Stimulated activated CD8-positive, alpha-beta memory T cell treated with anti-CD3 and anti-CD28 coated beads, Interleukin-2, amount 100 ng/mL, for 48 hours (primary cell): ENCODE data around the gene TTLL4.
A peak's percentile ranks its signal among the peaks of the same experiment; 100 is the strongest.

ENCODE experiments used
- DNase-seq, 2 donors: peaks; one replicate each; pipeline ENCODE4 v3.0.0-alpha.2; 2020; ENCODE audit warnings: low read depth in 2 of 2

TTLL4 gene

DNA sequence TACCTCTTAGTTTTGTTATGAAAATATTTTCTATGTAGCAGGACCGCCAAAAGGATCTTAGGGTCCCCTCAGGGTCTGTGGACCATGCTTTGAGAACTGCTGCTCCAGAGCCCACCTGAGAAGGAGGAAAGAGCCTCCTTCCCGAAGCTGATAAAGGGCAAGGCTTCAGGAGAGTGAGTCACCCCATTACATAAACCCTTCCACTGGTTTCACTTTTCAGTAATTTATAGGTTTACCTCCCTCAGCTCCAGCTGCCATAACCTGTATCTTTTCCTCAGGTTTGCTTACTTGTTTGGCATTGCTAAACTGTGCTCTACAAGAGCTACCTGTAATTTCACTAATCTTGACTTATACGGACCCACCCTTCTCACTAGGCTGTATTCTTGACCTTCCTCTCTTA is 6.6 kb downstream of the TTLL4 start:
- no peak for DNase-seq

GRCh38 chr2:218718058-218718457 is 7.4 kb downstream of the TTLL4 start:
- DNase-seq = no peak

GRCh38 chr2:218719457-218719856 is 8.8 kb downstream of the TTLL4 start:
- no peak for DNase-seq

GRCh38 chr2:218720048-218721041 is 9.7 kb downstream of the TTLL4 start:
- DNase-seq = no peak

DNA sequence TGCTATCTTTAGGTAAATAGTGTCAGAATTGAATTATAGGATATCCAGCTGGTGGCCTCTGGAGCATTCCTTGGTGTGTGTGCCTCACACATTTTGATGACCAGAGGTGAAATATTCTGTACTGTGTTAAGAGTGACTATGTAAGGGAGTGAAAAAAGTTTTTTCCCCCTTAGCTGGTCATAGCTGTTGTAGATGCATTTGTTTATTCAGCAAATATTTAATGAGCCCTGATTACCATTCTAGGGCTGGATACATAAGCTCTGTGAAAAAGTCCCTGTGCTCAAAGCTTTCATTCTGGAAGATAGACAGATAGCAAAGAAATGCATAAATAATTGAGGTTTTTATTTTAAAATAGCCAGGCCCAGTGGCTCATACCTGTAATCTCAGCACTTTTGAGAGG is 10.9 kb downstream of the TTLL4 start:
- DNase-seq = no peak

GRCh38 chr2:218721934-218722333 is 11.3 kb downstream of the TTLL4 start:
- no peak for DNase-seq

- DNase-seq = no peak
These were observed 11.8 kb downstream of the TTLL4 start for GRCh38 chr2:218722419-218722818.

DNA sequence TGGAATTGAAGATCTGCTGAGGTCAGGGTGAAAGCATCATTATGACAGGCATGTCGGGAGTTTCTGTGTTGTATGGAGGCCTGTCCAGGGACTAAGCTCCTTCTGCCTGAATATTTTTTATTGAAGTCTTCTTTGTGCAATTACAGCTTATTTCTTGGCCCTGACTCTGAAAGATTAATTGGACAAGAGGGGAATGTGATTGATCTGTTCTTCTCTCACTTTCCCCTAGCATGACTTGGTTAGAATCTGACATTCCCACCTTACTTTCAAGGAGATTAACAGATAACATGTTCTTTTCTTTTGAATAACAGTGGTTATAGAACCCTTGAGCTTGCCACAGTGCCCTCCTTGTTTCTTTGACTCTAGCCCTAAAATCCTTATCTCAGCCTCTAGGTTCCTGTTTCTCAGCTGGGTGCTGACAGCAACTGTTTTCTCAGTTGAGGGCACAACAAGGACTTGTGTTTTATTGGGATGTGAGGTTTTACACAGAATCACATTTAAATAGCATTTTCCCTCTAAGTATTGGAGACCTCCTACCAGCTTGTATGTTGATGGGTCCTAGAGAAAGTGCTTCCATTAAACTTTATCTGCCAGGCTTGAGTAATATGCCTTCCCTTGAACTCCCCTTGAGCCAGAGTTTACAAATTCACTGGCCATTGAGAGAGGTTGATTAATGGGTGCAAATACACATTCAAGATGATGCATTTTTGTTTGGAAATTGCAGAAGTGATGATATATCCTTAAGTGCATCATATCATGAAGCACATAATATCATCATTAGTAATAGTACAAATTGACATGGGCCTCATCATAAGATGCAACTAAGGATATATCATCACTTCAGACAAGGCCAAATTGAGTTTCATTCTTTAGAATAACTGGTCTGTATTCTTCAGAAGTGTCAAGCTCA is 12.5 kb downstream of the TTLL4 start:
- no peak for DNase-seq

- DNase-seq = no peak
These were observed 15.5 kb downstream of the TTLL4 start for GRCh38 chr2:218726004-218726574.

DNA sequence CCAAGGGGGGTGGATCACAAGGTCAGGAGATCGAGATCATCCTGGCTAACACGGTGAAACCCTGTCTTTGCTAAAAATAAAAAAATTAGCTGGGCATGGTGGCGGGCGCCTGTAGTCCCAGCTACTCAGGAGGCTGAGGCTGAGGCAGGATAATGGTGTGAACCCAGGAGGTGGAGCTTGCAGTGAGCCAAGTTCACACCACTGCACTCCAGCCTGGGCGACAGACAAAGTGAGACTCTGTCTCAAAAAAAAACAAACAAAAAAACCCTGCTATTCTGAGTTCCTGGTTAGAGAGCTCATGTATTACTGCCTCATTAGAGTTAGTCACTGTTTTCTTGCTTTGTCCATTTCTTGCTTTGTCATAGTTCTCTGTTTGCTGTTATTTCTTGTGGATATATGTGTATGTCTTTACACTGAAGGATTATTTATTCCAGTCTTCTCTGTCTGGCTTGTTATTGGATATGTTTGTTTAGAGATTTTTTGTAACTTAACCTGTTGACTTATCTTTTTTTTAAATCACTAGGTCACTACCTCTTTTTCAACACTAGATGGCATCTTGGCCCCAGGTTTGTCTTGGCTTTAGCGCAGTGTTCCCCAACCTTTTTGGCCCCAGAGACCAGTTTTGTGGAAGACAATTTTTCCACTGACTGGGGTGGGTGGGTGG is 17.0 kb downstream of the TTLL4 start:
- no peak for DNase-seq

DNA sequence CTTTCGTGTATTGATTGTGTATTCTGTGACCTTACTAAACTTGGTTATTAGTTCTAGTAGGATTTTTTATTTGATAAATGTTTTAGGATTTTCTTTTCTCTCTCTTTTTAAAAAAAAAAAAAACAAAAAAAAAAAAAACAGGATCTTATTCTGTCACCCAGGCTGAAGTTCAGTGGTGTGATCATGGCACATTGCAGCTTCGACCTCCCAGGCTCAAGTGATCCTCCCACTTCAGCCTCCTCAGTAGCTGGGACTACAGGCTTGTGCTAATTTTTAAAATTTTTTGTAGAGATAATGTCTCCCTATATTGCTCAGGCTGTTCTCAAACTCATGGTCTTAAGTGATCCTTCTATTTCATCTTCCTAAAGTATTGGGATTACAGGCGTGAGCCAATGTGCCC is 19.0 kb downstream of the TTLL4 start:
- DNase-seq = no peak

DNA sequence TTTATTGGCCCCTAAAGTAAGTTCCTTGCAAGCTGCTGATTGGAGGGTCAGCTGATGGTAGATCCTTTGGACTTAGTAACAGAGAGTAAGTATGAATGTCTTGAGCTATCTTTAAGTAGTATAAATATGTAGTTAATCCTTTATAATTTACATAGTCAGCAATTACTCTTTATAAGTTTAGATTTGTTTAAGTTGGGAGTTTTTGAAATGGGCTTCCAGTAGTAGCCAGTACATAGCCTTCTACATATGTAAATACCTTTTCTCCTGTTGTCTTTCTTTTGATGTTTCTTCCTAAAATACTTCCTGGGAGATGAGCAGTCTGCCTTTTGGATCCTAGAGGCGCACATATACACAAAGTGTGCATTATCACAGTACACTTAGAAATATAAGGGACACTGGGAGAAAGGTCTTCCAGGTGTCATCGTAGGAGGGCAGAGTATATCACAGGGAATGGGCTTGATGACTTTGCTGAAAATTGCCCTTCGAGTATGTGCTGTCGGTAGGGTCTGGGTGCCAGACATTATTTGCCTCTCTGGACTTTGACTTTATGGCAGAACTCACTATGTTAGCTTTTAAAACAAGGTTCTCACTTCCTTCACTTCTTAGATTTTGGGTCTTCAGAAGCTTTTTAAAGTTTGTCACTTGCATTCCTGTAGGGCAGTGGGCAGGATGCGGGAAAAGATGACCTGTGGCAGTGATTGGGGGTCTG is 21.6 kb downstream of the TTLL4 start:
- DNase-seq = no peak

DNA sequence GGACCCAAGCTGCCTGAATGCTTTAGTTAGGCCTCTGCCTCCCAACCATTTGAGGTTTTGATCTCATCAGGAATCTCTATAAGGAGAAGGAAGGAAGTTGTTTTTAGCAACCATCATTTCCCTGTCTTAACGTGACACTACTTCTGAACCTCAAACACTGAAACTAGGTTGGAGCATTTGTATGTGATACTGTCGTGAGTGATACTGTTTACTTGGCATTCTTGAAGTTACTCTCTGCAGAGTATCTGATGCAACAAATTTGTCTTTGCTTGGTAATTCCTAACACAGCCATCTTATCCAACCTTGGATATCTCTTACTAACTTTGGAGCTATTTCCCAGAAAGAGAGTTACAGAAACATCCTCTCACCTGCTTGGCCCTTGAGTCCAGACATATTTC is 22.1 kb downstream of the TTLL4 start:
- no peak for DNase-seq

GRCh38 chr2:218733171-218734021 is 22.8 kb downstream of the TTLL4 start:
- peak in 1 of 2 donors; percentile 11 for DNase-seq

DNA sequence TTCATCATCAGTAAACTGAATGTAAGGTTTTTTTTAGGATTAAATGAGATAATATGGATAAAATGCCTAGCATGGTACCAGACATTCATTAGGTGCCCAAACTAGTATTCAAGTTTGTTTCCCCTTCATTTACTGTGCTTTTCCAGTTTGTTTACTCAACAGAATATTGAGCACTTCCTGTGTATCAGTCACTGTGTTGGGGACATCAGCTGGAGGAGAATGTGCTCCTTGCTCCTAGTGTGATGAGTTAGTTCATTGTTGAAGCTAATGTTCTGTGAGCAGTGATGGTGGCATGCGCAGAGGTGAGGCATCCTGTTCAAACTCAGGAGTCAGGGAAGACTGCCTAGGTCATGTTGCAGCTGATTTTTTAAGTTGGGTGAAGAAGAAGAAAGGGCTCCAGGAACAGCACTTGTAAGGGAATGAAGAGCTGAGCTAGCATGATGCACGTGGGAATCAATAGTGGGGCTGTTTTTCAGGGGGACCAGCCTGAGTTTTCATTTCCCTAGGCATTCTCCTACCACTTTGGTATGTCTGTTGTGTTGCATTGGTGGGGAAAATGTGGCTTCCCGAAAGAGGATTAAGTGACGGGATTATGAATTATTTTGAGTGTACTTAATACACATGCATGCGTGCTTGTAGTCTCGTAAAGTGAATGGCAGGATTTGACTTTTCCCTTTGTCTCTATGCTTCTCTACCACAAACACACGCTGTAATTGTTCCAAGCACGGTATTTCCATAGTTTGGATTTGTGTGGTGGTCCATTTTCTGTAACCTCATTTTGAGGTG is 23.7 kb downstream of the TTLL4 start:
- DNase-seq = no peak

- no peak for DNase-seq
These were observed 25.9 kb downstream of the TTLL4 start for GRCh38 chr2:218736531-218736930.

DNA sequence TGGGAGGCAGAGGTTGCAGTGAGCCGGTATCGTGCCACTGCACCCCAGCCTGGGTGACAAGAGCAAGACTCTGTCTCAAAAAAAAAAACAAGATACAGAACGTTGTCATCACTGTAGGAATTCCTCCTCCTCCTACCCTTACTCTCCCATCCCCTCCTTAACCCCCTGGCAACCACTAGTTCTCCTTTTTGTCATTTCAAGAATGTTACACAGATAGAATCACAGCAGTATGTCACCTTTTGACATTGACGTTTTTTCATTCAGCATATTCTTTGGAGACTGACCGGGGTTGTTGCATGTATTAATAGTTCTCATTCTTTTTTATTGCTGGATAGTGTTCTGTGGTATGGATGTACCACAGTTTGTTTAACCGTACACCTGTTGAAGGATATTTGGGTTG is 32.4 kb downstream of the TTLL4 start:
- DNase-seq = no peak

DNA sequence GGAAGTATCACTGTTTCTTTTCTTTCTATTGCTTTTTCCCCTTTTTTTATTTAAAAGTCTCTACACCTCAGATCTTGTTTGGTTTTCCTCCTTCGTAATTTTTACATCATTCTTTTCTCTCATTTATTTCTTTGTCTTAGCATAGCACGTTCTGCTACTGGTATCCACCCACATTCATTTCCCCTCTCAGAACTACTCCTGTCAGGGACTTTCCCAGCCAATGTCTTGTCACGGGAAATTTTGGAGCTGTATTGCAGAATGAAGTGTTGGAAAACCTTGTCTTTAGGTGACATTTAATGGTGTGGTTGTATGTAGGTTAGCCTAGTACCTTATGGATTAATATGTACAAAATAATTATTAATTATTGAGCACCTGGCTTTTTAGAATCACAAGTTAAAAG is 34.0 kb downstream of the TTLL4 start:
- no peak for DNase-seq

DNA sequence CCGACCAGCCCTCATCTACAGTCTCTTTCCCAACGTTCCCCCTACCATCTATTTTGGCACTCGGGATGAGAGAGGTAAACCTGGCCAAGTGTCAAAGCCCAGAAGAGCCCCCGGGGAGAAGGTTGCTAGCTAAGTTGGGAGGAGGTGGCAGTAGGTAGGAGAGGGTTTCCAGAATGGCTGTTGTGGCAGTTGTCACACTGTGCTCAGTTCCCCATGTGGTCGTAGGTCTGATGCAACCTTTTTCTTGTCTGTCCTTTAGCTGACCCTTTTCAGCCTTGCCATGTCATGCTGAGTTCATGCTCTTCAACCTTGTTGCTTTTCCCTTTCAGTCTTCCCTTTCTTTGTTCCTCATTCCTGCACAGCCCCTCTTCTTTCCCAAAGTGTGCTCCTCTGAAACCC is 34.5 kb downstream of the TTLL4 start:
- DNase-seq = no peak
